HG03460 (cell line): ENCODE results near the gene NRCAM.

ENCODE experiments used
- ATAC-seq: cut with Tn5 transposase; IDR thresholded peaks from one replicate; pipeline ENCODE4 v1.9.1; 2021; ENCODE audit not compliant: unreplicated experiment

NRCAM gene

DNA sequence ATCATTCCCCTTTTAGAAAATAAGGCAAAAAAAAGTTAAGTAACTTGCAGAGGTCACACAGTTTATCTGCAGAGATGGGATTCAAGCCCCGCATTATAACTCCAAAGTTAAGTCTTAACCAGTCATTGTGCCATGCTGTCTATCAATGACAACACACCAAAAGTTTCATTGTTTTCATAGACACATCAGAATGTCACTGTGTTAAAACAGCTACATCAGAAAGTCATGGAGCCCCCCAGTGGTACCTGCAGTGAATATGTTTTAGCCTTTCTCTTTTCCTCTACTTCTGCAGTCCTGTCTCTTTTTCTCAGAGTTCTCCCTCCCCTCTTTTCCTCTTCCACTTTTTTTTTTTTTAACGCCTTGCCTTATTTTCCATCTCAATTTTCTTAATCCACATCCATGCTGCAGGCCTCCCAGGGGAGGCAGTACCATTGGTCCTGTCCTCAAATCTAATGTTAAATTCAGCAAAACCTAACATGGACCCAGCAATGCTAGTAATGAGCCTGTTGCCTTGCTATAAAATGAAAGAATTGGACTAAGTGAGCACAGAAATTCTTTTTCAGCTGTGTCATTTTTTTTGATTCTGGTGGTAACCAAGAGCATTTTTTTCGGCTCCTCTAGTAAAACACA lies 3.8 kb upstream of the NRCAM start:
- no peak for ATAC-seq

DNA sequence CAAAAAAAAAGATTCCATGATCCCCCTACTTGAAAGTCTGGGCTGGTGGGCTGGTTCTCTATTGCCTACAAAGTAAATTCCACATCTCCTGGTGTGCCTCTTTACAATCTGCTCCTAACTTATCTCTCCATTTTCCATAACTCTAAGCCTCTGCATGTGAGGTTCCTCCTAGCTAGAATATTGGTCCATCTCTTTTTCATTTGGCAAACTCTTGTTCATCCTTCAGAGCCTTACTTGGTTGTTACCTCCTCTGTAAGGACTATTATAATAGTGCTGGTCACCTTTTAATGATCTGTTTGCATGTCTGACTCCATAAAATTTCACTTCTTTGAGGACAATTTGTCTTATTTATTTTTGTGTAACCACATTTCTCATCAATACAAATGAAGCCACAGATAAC lies 1.6 kb upstream of the NRCAM start:
- ATAC-seq = no peak

DNA sequence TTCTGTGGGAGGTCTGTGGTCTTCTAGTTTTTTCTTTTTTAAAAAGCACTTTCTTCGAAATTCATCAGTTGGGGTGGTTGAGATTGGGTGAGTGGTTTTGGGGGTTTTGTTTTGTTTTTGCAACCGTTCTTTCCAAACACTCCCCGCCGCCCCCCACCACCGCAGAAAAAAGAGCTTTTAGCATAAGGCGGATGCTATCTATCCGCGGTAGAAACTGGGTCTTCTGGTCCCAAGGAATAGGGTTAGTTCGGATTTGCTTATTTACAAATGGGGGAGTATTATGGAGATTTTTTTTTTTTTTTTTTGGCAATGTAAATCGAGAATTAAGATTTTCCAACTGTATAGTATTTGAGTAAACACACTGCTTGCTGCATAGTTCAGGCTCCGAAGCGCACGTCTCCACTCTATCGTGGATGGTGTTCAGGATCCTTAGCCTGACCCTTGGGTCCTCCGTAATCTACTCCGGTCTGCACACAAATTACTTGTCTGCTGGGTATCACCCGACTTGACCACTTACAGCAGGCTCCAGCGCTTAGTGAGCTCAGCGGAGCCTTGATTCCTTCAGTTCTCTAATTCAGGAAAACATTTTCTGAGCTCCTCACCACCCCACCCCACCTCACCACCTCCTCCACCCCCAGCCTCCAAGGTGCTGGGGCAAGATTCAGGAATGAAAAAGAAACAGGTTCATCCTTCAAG lies 757 bp upstream of the NRCAM start:
- ATAC-seq = no peak

DNA sequence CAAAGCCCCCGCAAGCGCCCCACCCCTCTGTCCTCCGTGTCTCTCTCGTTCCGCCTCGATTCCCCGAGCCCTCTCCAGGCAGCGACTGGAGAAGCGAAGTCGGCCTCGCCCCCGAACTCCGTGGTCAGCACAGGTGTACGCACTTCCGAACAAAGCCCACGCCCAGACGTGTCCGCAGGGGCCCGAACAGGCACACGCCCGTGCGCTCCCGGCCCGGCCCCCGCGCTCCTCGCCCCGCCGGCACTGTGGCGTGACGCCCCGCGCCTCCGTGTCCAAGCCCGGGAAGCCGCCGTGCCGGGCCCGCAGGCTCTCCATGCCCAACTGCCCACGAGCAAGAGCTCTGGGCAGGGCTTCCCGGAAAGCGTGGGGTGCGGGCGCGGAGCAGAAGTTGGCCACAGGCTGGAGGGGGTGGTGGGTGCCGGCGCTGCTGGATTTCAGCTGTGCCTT lies 662 bp downstream of the NRCAM start:
- ATAC-seq = peak; percentile 17

DNA sequence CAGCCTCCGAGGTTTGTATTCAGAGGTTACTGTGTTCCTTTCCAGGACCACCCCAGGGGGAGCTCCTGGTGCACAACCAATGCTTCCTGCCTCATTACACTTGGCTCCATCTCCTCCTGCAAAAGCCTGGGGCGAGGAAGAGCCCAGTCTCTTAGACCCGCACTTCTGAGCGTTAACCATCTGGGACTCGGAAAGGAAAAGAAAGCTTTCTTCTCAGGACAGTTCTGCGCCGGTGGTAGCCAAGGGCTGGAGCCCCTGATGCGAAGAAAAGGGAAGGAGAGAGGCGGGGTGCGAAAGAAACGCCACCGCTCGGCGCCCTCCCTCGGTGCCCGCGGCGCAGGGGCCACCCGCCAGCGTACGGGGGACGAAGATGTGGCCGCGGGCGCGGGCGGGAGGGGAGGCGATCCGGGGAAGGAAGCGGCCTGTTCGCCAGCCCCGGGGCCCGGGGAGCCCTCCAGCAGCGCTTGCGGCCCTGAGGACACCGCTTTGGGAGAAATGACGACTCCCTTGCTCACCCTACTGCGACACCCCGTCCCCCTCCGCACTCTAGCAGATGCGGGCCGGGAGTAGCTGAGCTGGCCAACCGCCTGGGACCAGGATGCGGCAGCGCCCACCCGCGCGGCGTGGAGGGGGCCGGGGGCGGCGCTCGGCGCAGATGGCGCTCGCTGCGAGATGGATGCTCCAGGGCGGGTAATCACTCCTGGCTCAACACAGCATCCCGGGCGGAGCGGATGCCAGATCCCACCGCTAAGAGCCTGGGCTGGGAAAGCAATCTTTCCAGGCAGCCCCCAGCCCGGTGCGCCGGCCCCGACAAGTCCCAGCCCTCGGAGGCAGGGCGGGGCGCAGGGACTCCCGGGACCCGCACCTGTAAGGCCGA lies 1.3 kb downstream of the NRCAM start:
- no peak for ATAC-seq

DNA sequence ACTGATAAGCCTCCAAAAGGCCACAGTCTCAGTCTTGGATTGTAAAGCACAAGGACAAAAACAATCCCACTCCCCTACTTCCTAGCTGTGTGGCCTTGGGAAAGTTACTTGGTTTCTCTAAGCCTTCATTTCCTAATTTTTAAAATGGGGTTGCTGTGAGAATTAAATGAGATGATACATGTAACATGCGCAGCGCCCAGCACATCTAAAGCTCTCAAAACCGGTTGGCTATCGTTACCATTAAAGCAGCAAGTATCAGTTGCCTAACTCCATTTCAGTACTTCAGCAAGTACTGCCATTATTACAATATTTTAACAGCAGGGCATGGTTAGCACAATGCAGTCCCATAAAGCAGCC lies 1.9 kb downstream of the NRCAM start:
- no peak for ATAC-seq

DNA sequence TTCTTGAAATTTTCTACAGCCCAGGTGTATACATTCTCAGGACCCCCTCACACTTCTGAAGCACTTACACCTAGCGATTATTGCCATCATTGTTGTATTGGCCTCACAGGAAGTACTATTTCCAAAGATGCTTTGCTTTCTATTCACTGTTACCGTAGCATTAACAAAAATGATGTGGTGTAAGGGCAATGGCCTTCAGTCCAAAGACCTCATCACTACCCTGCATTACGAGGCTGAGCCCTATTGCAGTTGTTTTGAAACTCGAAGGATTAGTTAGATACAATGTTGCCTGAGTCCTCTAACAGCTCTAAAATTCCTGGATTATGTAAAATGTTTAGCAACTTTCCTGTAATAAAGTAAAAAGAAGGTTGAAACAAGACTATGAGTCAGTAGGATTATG lies 2.9 kb downstream of the NRCAM start:
- ATAC-seq = no peak

DNA sequence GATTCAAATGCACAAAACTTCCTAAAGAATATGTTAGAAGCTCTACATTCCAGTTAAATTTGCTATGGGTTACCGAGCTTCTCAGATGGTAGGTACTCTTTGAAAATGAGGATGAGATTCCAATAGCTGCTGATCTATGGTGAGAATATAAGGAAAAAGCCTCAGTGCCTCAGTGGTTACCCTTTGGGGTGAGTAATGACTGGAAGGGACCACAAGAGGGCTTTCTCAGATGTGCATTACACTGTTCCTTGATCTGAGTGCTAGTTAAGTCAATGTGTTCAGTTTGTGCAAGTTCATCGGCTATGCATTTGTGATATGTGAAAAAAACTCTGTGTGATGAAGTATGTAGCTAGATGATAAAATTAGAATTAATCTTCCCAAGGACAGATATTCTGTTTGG lies 3.5 kb downstream of the NRCAM start:
- no peak for ATAC-seq

DNA sequence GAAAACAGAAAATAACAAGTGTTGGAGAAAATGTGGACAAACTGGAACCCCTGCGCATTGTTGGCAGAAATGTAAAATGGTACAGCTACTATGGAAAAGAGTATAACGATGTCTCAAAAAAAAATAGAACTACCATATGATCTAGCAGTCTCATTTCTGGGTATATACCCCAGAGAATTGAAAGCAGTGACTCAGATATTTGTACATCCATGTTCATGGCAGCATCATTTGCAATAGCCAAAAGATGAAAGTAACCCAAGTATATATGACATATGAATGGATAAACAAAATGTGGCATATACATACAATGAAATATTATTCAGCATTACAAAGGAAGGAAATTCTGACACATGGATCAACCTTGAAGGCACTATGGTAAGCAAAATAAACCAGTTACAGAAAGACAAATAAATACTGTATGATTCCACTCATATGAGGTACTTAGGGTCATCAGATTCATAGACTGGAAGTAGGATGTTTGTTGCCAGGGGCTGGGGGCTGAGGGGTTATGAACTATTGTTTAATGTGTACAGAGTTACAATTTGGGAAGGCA lies 4.9 kb downstream of the NRCAM start:
- no peak for ATAC-seq

DNA sequence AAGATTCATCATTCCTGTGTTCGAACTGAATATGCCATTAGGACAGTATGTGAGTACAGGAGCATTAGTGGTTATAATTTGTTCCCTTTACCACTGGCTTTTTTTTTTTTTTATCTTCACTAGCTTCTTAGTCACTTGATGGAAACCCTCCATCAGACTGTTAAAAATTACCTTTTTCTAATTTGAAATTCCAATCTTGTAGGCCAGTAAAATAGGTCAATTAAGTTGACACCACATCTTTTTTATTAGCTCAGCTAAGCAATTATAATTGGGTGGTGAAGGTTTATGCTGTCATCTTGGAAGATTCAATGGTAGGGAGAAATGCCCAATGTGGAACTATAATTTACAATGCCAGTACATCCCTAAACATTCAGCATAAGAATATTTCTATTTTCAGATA lies 6.1 kb downstream of the NRCAM start:
- no peak for ATAC-seq

DNA sequence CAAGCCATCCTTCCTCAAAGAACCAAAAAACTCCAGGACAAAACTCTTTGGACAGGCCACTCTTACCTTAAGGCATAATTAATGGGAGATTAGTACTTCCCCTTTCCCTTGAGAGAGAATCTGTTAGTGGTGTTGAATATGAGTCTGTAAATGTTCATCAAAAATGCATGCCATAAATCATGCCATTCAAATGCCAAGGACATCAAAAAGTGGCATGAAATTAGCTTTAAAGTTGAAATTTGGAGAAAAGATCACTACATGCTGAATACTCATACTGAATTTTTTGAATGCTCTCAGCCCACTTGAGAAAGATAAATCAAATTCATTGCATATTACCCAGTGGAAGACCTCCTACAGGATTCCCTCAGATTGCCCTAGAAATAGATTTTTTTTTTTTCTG lies 6.7 kb downstream of the NRCAM start:
- no peak for ATAC-seq

DNA sequence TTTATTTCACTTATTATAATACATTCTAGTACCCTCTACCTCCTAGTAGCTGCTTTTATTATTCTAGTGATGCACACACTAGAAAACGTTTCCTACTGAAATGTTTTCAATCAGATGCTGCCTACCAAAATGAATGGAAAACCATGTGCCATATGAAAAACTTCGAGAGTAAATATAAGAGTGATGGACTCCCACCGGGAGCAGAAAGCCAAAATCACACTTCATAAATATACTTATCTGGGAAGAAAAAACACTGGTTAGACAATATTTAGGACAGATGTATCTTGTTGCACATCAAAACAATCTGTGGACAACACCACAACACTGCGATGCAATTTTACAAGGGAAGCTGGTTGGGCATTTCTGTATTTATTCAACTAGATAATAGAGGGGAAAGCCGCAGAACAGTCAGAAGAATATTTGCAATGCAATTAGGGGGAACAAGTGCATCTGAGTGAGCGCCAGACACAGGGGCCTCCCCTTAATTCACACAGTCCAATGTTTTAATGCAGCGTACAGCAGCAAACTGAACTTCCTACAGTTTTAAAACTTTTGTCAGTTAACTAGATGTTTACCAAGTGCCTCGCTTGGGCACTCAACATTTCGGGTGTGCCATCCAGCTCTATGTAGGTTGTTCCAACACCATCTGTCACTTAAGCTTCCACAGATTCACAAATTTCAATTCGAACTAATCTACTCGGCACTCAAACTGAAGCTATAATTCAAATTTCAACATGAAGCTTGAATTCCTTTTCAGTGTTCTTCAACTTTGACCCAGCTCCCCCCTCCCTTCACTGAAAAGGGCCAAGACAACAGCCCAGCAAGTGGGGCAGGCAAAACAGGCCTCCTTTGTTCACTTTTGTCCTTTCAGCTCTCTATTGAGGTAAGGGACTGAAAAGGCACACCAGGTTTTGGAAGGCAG lies 7.4 kb downstream of the NRCAM start:
- no peak for ATAC-seq

DNA sequence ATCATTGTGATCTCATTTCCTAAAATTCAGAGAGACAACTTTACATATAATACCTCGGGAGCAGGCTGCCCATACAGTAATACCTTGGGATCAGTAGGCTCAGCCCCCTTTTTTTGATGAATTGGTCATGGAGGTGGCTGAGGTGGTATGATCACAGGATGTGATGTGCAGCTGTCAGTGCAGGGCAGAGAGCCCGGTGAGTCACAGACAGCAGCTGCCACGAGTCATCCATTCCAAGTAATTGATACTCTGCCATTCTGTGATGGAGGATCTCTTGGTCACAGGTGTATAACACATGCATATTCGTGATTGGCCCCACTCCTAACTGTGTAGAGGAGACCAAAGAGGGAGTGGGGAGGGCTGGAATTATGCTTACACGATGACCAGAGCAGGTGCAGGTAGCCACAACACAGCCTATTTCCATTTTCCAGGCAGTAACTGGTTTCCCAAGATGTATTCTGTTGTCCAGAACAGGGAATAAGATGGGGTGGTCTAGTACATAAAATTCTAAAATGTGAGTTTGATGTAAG lies 14.1 kb downstream of the NRCAM start:
- no peak for ATAC-seq

DNA sequence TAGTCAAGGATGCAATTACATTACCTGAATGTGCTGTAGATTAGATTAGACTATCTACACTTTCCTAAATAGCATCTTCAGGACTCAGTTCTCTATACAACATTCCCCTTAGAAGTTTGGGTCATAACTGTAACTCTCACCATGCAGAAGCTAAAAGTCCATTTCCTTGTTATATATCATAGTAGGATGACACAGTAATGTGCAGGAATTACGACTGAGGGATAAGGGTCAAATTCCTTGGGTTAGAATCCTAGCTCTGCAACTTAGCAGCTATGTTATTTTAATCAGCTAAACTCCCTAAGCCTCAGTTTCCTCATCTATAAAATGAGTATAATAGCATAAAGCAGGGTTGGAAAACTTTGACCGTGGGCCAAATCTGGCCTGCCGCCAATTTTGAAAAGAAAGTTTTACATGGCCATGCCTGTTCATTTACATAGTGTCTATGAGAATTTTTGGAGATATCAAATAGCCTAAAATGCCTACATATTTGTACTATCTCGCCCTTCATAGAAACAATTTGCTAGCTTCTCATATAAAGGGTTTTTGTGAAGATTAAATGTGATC lies 14.8 kb downstream of the NRCAM start:
- no peak for ATAC-seq

DNA sequence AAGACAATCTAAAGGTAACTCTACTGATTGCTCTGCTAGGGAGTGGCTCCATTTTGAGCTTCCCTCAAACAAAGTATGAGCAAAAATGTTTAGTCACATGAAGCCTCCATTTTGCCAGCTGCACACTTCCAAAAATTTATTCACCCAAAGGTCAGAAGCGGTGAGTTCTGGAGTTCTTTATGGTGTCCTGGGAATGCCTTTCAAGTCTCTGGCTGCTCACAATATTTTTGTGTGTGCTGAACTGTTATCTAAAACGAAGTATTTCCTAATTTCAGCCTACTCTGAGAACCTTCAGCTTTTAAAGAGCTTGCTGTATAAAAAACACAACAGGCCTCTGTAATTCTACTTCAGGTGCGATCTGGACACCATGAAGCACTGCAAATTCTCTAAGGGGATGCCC lies 15.6 kb downstream of the NRCAM start:
- no peak for ATAC-seq

DNA sequence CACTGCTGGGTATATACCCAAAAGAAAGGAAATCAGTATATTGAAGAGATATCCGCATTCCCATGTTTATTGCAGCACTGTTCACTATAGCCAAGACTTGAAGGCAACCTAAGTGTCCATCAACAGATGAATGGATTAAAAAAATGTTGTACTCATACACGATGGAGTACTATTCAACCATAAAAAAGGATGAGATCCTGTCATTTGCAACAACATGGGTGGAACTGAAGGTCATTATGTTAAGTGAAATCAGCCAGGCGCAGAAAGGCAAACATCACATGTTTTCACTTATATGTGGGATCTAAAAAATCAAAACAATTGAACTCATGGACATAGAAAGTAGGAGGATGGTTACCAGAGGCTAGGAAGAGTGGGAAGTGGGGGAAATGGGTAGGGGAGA lies 19.3 kb downstream of the NRCAM start:
- no peak for ATAC-seq

DNA sequence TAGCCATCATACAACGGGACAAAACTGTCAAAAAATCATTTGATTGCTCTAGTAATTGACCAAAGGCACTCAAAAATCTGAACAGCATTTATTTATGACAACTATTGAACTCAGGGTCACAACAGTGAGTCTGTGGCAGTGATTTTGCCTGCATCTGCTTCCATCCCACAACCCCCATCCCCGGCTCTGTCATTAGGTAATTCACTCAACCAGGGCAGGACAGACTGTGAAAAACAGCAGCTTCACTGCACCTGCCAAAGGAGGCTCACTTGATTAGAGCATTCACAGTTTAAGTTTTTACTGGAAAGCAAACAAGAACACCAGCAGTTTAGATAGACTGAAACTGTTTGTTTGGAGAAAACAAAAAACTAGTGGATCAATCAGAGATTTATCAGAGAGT lies 22.2 kb downstream of the NRCAM start:
- ATAC-seq = no peak

DNA sequence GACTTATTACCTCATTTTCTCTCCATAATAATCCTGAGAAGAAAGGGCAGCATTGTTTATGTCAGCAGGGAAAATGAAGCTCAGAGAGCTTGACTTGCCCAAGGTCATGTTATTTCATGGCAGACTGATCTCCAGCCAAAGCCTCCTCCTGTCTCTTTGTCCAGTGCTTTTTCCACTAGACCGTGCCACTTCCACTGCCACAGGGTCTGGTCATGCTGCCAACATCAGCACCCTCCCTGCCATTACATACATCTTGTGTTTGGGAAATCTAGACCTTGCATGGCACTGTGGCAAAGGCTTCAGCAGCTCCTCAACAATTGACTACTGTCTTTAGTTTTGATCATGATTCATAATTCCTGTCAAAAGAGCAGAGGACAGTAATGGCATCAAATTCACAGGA lies 25.1 kb downstream of the NRCAM start:
- no peak for ATAC-seq

DNA sequence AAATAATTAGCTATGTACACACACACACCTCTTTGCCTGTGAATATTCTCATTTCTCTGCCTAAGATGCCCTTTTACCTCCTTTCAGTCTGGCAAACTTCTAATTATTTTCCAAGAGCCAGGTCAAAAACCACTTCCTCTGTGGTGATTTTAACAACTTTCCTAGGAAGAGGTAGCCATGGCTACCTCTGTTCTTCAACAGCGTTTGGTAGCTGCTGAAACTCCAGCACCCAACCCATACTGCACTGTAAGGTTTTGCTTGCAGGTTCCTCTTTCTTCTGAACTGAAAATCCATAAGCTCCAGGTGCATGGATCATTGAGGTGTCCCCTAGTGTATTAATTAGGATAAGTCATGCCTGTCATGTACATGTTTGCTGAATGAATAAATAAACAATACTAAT lies 25.6 kb downstream of the NRCAM start:
- no peak for ATAC-seq

DNA sequence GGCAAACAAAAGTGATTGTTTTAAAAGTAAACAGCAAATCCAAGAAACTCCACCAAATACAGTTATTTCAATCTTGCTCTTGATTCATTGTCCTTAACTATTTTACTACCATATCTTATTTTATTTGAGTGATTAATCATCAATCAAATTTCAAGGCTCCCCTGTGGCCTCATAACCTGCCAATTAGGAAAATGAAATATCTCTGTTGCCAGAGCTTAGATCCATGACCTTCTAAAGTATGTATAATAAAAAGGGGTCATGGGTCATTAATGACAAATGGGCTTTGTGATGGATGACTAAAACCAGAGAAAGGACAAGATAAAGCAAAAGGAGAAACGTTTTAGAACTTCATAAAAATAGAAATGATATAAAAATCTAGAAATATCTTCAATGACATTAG lies 28.5 kb downstream of the NRCAM start:
- no peak for ATAC-seq
